Esophagus squamous epithelium (tissue), 5 donors: ENCODE measurements around the gene GGT7. TPM values are rescaled to one million over a fixed set of nuclear protein-coding genes. Genes with fewer than 3 reads are reported as not detected.
"Not testable (repeated sequence)": the region's sequence is repeated elsewhere in the genome, so short reads cannot be mapped to it uniquely, and the experiment has no call there.

Experiments
- DNase-seq: peaks from one replicate; lab custom pipeline; 2025; lab: John Stamatoyannopoulos, UW
- H3K27ac ChIP-seq, 4 donors: fragments of 200-600 bp; sonication (generic); one replicate each; pipeline ENCODE4 v1.5.1; 2016 to 2019; ENCODE audit warnings: mild to moderate bottlenecking in 1 of 4
- H3K27me3 ChIP-seq, 4 donors: fragments of 200-600 bp; sonication (generic); 1 replicate in 3 of 4; 2 replicates in 1 of 4; pipeline versions ENCODE4 v1.5.1 to v1.6.0; 2017 to 2021; ENCODE audit warnings: antibody characterized with exemption in 1 of 4
- H3K36me3 ChIP-seq, 3 donors: fragments of 200-600 bp; sonication (generic); one replicate each; pipeline ENCODE4 v1.5.1; 2016 to 2019
- H3K4me1 ChIP-seq, 3 donors: fragments of 200-600 bp; sonication (generic); one replicate each; pipeline ENCODE4 v1.5.1; 2017 to 2019
- H3K4me3 ChIP-seq, 4 donors: fragments of 200-600 bp; sonication (generic); 1 replicate in 3 of 4; 2 replicates in 1 of 4; pipeline ENCODE4 v1.5.1; 2016 to 2019; ENCODE audit warnings: mild to moderate bottlenecking in 2 of 4, moderate library complexity in 1 of 4
- H3K9me3 ChIP-seq, 3 donors: fragments of 200-600 bp; sonication (generic); one replicate each; pipeline ENCODE4 v1.5.1; 2016 to 2019
- POLR2A ChIP-seq, 4 donors: fragments of 450-650 bp; IDR thresholded peaks; one replicate each; pipeline ENCODE4 v1.6.1; 2017; ENCODE audit warnings: antibody characterized with exemption in 4 of 4, mild to moderate bottlenecking in 4 of 4, moderate library complexity in 3 of 4
- WGBS, 2 donors: methylation state at CpG; one replicate each; pipeline ENCODE4 v1.1.5; 2018; 5-methylcytosine and 5-hydroxymethylcytosine counted together
- intact Hi-C: fragments of 100-400 bp; cut with DNase I; formaldehyde crosslinking; loops from one replicate; pipeline ENCODE4 v1.15.0; 2022
- total RNA-seq, 4 donors: library from RNA; depleted of rRNA; stranded (reverse); fragments of >200 nt; gene quantifications; one replicate each; pipeline ENCODE4 v1.1.0, GENCODE V29; 2016
- TF ChIP-seq, protein P1 (sequence below), 6 experiments: fragments of 450-650 bp in 4 of 6; fragments of 200-600 bp in 2 of 6; sonication (generic) in 2 of 6; IDR thresholded peaks; one replicate each; pipeline ENCODE4 v1.5.1; 2016 to 2019; ENCODE audit warnings: antibody characterized with exemption in 6 of 6, mild to moderate bottlenecking in 4 of 6, moderate library complexity in 4 of 6
- donor health status: DM: yes; HTN: yes; CAD: no.

Gene GGT7
- total RNA-seq, 4 donors from 2014 or later = 1.8 to 8.2 (median 5.1) TPM

DNA sequence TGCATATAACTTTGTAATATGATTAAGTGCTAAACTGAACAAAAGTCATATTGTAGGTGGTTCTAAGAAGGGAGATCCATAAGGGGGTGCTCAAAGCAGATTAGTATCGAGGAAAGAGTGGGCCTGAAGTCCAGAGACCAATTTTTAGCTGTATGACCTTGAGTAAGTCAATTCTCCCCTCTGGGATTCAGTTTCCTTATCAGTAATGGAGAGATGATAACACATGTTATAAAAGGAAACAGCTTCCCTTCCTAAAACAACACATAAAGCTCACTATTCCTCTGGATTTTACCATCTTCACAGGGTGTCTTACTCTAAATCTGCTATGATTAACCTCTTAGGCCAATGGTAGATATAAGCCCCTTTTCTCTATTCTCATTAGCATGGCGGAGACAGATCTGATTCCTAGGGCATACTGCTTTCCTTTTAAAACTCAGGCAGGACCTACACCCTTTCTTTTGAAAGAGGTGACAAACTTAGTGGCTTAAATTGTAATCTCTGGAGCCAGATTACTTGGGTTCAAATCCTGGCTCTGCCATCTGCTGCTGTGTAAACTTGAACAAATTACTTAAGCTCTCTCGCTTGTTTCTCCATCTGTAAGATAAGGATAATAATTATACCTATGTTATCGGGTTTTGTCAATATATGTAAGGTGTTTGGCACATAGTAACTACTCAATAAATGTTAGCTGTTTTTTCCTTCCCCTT lies 43.2 kb upstream of the GGT7 start:
- Histone ChIP-seq H3K9me3 (no peaks in the 10 kb centered on the region), H3K27me3 (no peaks in the 10 kb centered on the region), H3K36me3 (peaks cover 2 to 57% (median 5%) of the 10 kb centered on the region in 3 donors), H3K4me1 (no peaks in the 10 kb centered on the region), H3K27ac (no peak overlapping the region), H3K4me3 (no peak overlapping the region)
- WGBS, 2 donors = 88% methylated on average over 4 of the region's 4 CpGs
- no peak for DNase-seq
- intact Hi-C loops = no loop called here
- no peak for TF ChIP-seq POLR2A (IDR thresholded peaks at IDR 0.05)
- TF ChIP-seq, protein P1, sequence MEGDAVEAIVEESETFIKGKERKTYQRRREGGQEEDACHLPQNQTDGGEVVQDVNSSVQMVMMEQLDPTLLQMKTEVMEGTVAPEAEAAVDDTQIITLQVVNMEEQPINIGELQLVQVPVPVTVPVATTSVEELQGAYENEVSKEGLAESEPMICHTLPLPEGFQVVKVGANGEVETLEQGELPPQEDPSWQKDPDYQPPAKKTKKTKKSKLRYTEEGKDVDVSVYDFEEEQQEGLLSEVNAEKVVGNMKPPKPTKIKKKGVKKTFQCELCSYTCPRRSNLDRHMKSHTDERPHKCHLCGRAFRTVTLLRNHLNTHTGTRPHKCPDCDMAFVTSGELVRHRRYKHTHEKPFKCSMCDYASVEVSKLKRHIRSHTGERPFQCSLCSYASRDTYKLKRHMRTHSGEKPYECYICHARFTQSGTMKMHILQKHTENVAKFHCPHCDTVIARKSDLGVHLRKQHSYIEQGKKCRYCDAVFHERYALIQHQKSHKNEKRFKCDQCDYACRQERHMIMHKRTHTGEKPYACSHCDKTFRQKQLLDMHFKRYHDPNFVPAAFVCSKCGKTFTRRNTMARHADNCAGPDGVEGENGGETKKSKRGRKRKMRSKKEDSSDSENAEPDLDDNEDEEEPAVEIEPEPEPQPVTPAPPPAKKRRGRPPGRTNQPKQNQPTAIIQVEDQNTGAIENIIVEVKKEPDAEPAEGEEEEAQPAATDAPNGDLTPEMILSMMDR (IDR thresholded peaks at IDR 0.05) = no peak

DNA sequence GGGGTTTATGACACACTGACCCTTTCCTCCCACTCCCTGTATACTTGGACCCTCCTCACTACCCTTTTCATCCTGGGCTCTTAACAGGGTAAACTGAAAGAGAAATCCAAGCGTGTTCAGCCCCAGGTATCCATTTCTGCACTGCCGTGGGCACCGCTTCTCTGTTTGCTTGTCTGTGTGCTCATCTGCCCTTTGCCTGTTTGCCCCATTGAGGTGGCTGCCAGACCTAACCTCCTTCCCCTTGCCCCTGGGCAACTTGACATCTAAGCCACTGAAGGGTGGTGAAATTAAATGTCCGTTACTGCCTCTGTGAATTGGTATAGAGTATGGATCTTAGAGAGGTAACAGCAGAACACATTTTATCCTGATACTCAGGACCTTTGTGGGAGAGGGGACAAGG lies 42.5 kb upstream of the GGT7 start:
- H3K27me3 ChIP-seq = no peaks in the 10 kb centered on the region
- intact Hi-C loops = no loop called here
- H3K4me3 ChIP-seq = no peak overlapping the region
- no peak for TF ChIP-seq POLR2A (IDR thresholded peaks at IDR 0.05)
- TF ChIP-seq, protein P1 (IDR thresholded peaks at IDR 0.05) = no peak
- H3K36me3 ChIP-seq = peaks cover 0 to 50% (median 5%) of the 10 kb centered on the region in 3 donors
- WGBS, 2 donors = 93 to 98% methylated on average over 4 of the region's 4 CpGs
- no peaks in the 10 kb centered on the region for H3K9me3 ChIP-seq
- no peaks in the 10 kb centered on the region for H3K4me1 ChIP-seq
- no peak overlapping the region for H3K27ac ChIP-seq
- no peak for DNase-seq

DNA sequence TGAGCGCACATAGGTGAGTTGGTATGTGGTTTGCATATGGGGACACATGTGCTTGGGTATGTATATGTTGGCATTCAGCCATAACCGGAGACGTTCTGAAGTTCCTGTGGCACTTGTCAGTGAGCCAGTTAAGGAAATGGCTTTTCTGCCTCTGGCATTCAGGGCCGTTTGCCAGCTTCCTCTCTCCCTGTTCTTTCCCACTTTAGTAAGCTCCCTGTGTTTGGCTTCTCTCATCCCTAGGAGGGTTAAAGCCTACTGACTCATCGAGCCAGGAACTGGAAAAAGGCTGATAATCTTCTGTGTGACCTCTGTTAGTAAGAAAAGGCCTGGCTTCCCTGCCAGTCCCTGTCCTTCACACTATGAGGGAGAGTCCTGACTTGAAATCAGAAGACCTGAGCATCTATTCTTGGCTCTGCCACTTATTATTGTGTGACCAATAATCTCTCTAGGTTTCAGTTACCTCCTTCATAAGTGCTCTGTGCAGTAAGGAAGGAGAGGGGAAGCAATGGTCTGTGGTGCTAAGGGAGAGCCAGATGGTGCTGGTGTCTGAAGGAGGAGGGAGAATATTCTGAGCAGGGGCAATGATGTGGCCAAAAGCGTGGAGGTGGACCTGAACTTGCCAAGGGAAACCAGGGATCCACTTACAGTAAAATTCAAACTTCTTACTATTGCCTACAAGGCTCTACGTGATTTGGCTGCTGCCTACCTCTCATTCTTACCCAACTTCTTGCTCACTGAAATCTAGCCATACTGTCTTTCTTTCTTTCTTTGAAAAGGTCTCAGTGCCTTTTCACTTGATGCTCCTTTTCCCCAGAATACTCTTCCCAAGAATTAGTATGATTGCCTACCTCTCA lies 35.2 kb upstream of the GGT7 start:
- H3K9me3 ChIP-seq = no peaks in the 10 kb centered on the region
- no peak for DNase-seq
- no peaks in the 10 kb centered on the region for H3K27me3 ChIP-seq
- TF ChIP-seq, protein P1 (IDR thresholded peaks at IDR 0.05) = no peak
- no peak for TF ChIP-seq POLR2A (IDR thresholded peaks at IDR 0.05)
- H3K27ac ChIP-seq = peak overlapping the region; percentile 57 to 76 (median 72)
- H3K4me3 ChIP-seq = no peak overlapping the region
- intact Hi-C loops = no loop called here
- no peaks in the 10 kb centered on the region for H3K36me3 ChIP-seq
- 16 to 18% methylated on average over 6 to 7 of the region's 7 CpGs for WGBS, 2 donors
- H3K4me1 ChIP-seq = peaks cover 10 to 24% (median 17%) of the 10 kb centered on the region in 3 donors

DNA sequence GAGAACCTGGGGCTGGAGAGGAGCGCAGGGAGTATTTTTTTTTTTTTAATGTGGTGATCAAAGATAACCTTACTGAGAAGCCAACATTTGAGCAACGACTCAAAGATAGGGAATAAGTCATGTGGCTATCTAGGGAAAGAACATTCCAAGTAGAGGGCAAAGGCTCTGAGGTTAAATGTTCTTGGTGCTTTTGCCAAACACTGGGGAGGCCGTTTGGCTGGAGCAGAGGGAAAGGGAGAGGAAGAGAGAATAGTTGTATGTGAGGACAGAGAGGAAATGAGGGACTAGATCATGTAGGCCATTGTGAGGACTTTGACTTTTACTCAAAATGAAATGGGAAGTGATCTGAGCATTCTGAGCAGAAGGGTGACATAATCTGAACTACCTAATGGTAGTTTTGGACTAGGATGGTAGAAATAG lies 31.6 kb upstream of the GGT7 start:
- Histone ChIP-seq H3K36me3 (peaks cover 0 to 8% (median 0%) of the 10 kb centered on the region in 3 donors), H3K9me3 (no peaks in the 10 kb centered on the region), H3K27ac (no peak overlapping the region), H3K4me1 (peaks cover 10 to 23% (median 17%) of the 10 kb centered on the region in 3 donors), H3K4me3 (no peak overlapping the region), H3K27me3 (no peaks in the 10 kb centered on the region)
- no peak for DNase-seq
- WGBS, 2 donors = 46 to 62% methylated on average over 3 of the region's 3 CpGs
- intact Hi-C loops = no loop called here
- no peak for TF ChIP-seq POLR2A (IDR thresholded peaks at IDR 0.05)
- TF ChIP-seq, protein P1 (IDR thresholded peaks at IDR 0.05) = no peak

DNA sequence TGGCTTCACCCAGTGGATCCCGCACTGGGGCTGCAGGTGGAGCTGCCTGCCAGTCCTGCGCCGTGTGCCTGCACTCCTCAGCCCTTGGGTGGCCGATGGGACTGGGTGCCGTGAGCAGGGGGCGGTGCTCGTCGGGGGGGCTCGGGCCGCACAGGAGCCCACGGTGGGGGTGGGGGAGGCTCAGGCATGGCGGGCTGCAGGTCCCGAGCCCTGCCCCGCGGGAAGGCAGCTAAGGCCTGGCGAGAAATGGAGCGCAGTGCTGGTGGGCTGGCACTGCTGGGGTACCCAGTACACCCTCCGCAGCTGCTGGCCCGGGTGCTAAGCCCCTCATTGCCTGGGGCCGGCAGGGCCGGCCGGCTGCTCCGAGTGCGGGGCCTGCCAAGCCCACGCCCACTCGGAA lies 26.1 kb upstream of the GGT7 start:
- H3K4me3 ChIP-seq, H3K9me3 ChIP-seq, H3K27ac ChIP-seq, intact Hi-C loops, DNase-seq, H3K27me3 ChIP-seq: not testable (repeated sequence)
- WGBS, 2 donors = no CpG with 5 or more reads among the region's 26 CpGs
- Histone ChIP-seq H3K4me1 (peaks cover 0 to 12% (median 10%) of the 10 kb centered on the region in 3 donors), H3K36me3 (peaks cover 0 to 16% (median 0%) of the 10 kb centered on the region in 3 donors)

DNA sequence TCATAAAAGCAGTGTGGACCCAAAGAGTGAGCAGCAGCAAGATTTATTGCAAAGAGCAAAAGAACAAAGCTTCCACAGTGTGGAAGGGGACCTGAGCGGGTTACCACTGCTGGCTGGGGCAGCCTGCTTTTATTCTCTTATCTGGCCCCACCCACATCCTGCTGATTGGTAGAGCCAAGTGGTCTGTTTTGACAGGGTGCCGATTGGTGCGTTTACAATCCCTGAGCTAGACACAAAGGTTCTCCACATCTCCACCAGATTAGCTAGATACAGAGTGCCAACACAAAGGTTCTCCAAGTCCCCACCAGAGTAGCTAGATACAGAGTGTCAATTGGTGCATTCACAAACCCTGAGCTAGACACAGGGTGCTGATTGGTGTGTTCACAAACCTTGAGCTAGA lies 25.5 kb upstream of the GGT7 start:
- WGBS, 2 donors = 74% methylated on average over 2 of the region's 3 CpGs; no CpG with 5 or more reads in 1 of the 2 donors
- H3K9me3 ChIP-seq, H3K27me3 ChIP-seq, intact Hi-C loops, H3K4me3 ChIP-seq, H3K27ac ChIP-seq, DNase-seq: not testable (repeated sequence)
- peaks cover 0 to 12% (median 10%) of the 10 kb centered on the region in 3 donors for H3K4me1 ChIP-seq
- H3K36me3 ChIP-seq = peaks cover 0 to 16% (median 0%) of the 10 kb centered on the region in 3 donors
